WTC11 (cell line): Measurements from ENCODE around the gene LCLAT1. TPM values are rescaled to one million over a fixed set of nuclear protein-coding genes. Genes with fewer than 3 reads are reported as not detected.

Experiments
- ELF4 ChIP-seq: sonication (generic); formaldehyde crosslinking; IDR thresholded peaks from 2 replicates; pipeline ENCODE4 v1.8.1; 2022; ENCODE audit warnings: low read depth, mild to moderate bottlenecking, moderate library complexity, missing genetic modification reagents
- FOXK1 ChIP-seq: sonication (generic); formaldehyde crosslinking; IDR thresholded peaks from 2 replicates; pipeline ENCODE4 v1.8.0; 2022; ENCODE audit warnings: mild to moderate bottlenecking, moderate library complexity, missing genetic modification reagents
- FOXP1 ChIP-seq: sonication (generic); formaldehyde crosslinking; IDR thresholded peaks from 2 replicates; pipeline ENCODE4 v1.8.0; 2022; ENCODE audit warnings: missing genetic modification reagents, mild to moderate bottlenecking, moderate library complexity, borderline replicate concordance
- FOXP4 ChIP-seq: sonication (generic); formaldehyde crosslinking; IDR thresholded peaks from 2 replicates; pipeline ENCODE4 v1.8.0; 2022; ENCODE audit warnings: mild to moderate bottlenecking, missing genetic modification reagents
- HMGXB4 ChIP-seq: sonication (generic); formaldehyde crosslinking; IDR thresholded peaks from 2 replicates; pipeline ENCODE4 v1.8.1; 2023; ENCODE audit warnings: mild to moderate bottlenecking, moderate library complexity, missing genetic modification reagents
- MLX ChIP-seq: sonication (generic); formaldehyde crosslinking; IDR thresholded peaks from 2 replicates; pipeline ENCODE4 v1.8.1; 2023; ENCODE audit warnings: mild to moderate bottlenecking, missing genetic modification reagents, moderate library complexity
- SOX15 ChIP-seq: fragments of 250-450 bp; sonication (Bioruptor Pico); IDR thresholded peaks from 2 replicates; pipeline ENCODE4 v1.9.0; 2021; ENCODE audit warnings: mild to moderate bottlenecking
- ZMAT4 ChIP-seq: fragments of 250-450 bp; sonication (Bioruptor Pico); IDR thresholded peaks from 2 replicates; pipeline ENCODE4 v1.9.0; 2021; ENCODE audit warnings: mild to moderate bottlenecking
- ZNF317 ChIP-seq: sonication (generic); formaldehyde crosslinking; IDR thresholded peaks from 2 replicates; pipeline ENCODE4 v1.8.1; 2023; ENCODE audit warnings: low read depth, mild to moderate bottlenecking, moderate library complexity, missing genetic modification reagents, borderline replicate concordance
- ZNF416 ChIP-seq: fragments of 250-450 bp; sonication (Bioruptor Pico); IDR thresholded peaks from 2 replicates; pipeline ENCODE4 v1.9.0; 2021; ENCODE audit warnings: mild to moderate bottlenecking, inconsistent platforms
- ZNF532 ChIP-seq: fragments of 250-450 bp; sonication (Bioruptor Pico); IDR thresholded peaks from 2 replicates; pipeline ENCODE4 v1.9.0; 2021; ENCODE audit warnings: mild to moderate bottlenecking, borderline replicate concordance
- ZSCAN18 ChIP-seq: fragments of 250-450 bp; sonication (Bioruptor Pico); IDR thresholded peaks from 2 replicates; pipeline ENCODE4 v2.1.2; 2022; ENCODE audit warnings: mild to moderate bottlenecking, moderate library complexity
- total RNA-seq: library from RNA; stranded (reverse); gene quantifications from 3 replicates; pipeline ENCODE4 v1.2.3, GENCODE V29; 2021
- TF ChIP-seq, protein P1 (sequence below): fragments of 250-450 bp; sonication (Bioruptor Pico); conservative IDR thresholded peaks from 2 replicates; pipeline ENCODE4 v1.9.0; 2021; ENCODE audit warnings: mild to moderate bottlenecking
- TF ChIP-seq, protein P2 (sequence below): sonication (generic); formaldehyde crosslinking; IDR thresholded peaks from 2 replicates; pipeline ENCODE4 v1.8.0; 2023; ENCODE audit warnings: mild to moderate bottlenecking, missing genetic modification reagents
- TF ChIP-seq, protein P3 (sequence below): sonication (generic); formaldehyde crosslinking; IDR thresholded peaks from 2 replicates; pipeline ENCODE4 v1.8.0; 2023; ENCODE audit warnings: missing genetic modification reagents
- TF ChIP-seq, protein P4 (sequence below): sonication (generic); formaldehyde crosslinking; IDR thresholded peaks from 2 replicates; pipeline ENCODE4 v1.8.1; 2023; ENCODE audit warnings: mild to moderate bottlenecking, missing genetic modification reagents, borderline replicate concordance

The LCLAT1 gene
- total RNA-seq, 1 experiment from 2014 or later: 22.3 TPM

- TF ChIP-seq SOX15 (CRISPR knock-in tag) (no peak), MLX (CRISPR knock-in tag) (no peak), FOXK1 (CRISPR knock-in tag) (peak; percentile 68; the same call in 1 of the 2 replicates), ZNF317 (CRISPR knock-in tag) (no peak), FOXP1 (no peak), ZMAT4 (peak; percentile 75; the same call in 1 of the 2 replicates), ELF4 (CRISPR knock-in tag) (no peak), ZNF416 (CRISPR knock-in tag) (no peak), HMGXB4 (CRISPR knock-in tag) (no peak), ZNF532 (CRISPR knock-in tag) (no peak), FOXP4 (CRISPR knock-in tag) (peak; percentile 50; the same call in 1 of the 2 replicates), ZSCAN18 (CRISPR knock-in tag) (no peak)
- TF ChIP-seq, protein P1, sequence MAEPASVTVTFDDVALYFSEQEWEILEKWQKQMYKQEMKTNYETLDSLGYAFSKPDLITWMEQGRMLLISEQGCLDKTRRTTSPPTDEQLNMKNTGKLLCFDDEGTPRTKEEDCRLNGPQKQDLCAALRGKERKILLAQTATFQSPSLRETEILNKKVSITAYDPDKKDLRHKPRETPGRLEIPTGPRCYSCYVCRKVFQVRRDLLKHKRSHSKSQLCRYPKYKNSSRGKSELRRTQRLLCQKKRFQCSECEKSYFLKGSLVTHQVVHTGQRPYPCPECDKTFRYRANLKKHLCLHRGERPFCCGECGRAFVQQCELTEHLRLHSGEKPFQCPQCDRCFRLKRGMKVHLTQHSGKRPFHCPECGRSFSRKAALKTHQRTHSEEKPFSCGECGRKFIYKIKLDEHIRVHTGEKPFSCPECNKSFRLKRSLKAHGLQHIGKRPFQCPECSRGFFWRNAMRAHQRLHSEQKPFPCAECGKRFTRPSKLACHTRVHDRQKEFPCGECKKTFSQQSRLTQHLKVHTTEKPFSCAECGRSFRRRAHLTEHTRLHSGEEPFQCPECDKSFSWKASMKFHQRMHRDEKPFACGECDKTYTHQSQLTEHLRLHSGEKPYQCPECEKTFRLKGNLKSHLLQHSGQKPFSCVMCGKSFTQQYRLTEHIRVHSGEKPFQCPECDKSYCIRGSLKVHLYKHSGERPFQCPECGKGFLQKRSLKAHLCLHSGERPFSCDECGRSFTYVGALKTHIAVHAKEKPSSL (CRISPR knock-in tag): no peak
- TF ChIP-seq, protein P2, sequence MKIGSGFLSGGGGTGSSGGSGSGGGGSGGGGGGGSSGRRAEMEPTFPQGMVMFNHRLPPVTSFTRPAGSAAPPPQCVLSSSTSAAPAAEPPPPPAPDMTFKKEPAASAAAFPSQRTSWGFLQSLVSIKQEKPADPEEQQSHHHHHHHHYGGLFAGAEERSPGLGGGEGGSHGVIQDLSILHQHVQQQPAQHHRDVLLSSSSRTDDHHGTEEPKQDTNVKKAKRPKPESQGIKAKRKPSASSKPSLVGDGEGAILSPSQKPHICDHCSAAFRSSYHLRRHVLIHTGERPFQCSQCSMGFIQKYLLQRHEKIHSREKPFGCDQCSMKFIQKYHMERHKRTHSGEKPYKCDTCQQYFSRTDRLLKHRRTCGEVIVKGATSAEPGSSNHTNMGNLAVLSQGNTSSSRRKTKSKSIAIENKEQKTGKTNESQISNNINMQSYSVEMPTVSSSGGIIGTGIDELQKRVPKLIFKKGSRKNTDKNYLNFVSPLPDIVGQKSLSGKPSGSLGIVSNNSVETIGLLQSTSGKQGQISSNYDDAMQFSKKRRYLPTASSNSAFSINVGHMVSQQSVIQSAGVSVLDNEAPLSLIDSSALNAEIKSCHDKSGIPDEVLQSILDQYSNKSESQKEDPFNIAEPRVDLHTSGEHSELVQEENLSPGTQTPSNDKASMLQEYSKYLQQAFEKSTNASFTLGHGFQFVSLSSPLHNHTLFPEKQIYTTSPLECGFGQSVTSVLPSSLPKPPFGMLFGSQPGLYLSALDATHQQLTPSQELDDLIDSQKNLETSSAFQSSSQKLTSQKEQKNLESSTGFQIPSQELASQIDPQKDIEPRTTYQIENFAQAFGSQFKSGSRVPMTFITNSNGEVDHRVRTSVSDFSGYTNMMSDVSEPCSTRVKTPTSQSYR (CRISPR knock-in tag): no peak
- TF ChIP-seq, protein P3, sequence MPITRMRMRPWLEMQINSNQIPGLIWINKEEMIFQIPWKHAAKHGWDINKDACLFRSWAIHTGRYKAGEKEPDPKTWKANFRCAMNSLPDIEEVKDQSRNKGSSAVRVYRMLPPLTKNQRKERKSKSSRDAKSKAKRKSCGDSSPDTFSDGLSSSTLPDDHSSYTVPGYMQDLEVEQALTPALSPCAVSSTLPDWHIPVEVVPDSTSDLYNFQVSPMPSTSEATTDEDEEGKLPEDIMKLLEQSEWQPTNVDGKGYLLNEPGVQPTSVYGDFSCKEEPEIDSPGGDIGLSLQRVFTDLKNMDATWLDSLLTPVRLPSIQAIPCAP: no peak
- TF ChIP-seq, protein P4, sequence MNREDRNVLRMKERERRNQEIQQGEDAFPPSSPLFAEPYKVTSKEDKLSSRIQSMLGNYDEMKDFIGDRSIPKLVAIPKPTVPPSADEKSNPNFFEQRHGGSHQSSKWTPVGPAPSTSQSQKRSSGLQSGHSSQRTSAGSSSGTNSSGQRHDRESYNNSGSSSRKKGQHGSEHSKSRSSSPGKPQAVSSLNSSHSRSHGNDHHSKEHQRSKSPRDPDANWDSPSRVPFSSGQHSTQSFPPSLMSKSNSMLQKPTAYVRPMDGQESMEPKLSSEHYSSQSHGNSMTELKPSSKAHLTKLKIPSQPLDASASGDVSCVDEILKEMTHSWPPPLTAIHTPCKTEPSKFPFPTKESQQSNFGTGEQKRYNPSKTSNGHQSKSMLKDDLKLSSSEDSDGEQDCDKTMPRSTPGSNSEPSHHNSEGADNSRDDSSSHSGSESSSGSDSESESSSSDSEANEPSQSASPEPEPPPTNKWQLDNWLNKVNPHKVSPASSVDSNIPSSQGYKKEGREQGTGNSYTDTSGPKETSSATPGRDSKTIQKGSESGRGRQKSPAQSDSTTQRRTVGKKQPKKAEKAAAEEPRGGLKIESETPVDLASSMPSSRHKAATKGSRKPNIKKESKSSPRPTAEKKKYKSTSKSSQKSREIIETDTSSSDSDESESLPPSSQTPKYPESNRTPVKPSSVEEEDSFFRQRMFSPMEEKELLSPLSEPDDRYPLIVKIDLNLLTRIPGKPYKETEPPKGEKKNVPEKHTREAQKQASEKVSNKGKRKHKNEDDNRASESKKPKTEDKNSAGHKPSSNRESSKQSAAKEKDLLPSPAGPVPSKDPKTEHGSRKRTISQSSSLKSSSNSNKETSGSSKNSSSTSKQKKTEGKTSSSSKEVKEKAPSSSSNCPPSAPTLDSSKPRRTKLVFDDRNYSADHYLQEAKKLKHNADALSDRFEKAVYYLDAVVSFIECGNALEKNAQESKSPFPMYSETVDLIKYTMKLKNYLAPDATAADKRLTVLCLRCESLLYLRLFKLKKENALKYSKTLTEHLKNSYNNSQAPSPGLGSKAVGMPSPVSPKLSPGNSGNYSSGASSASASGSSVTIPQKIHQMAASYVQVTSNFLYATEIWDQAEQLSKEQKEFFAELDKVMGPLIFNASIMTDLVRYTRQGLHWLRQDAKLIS (CRISPR knock-in tag): no peak; the same call in 1 of the 2 replicates
Measured at GRCh38 chr2:30652271-30652915, 205.3 kb downstream of the LCLAT1 start (continued).
